PC-9 (cell line): ENCODE measurements around the gene AADACL3.

ENCODE experiments used
- CTCF ChIP-seq: fragments of 200-600 bp; sonication (generic); conservative IDR thresholded peaks from 2 replicates; pipeline ENCODE4 v1.6.1; 2017; ENCODE audit warnings: mixed run types, antibody characterized with exemption, mild to moderate bottlenecking, moderate library complexity
- EZH2 ChIP-seq: fragments of 200-600 bp; sonication (generic); IDR thresholded peaks from 2 replicates; pipeline ENCODE4 v1.8.0; 2017; ENCODE audit warnings: antibody characterized with exemption, low read depth

DNA sequence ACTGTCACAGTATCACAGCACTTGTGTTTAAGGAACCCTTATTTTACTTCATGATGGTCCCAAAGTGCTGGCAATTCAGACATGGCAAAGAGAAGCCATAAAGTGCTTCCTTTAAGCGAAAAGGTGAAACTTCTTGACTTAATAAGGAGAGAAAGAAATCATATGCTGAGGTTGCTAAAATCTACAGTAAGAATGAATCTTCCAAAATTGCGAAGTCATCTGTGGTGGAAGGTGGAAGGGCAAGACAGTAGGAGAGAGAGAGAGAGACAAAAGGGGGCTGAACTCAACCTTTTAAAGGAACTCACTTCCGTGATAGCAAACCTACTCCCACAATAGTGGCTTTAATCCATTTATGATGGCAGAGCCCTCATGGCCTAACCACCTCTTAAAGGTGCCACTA lies 19.3 kb upstream of the AADACL3 start:
- TF ChIP-seq EZH2 (no peak), CTCF (no peak)
